Measurements from ENCODE around the gene BMP3.

The BMP3 gene

GRCh38 chr4:81062001-81062400 lies 31.5 kb downstream of the BMP3 start:
- Histone ChIP-seq H3K27ac (ENCODE audit: low read length, poor library complexity, severe bottlenecking) (no peak overlapping the region), H3K4ac (ENCODE audit: low read depth in 1 of 2, low read length in 2 of 2) (no peak overlapping the region), H2BK12ac (ENCODE audit: low read length in 2 of 2) (no peak overlapping the region), H3K27me3 (ENCODE audit: control insufficient read depth in 1 of 2, insufficient read depth in 1 of 2, low read length in 2 of 2) (no peaks in the 10 kb centered on the region), H3K4me2 (ENCODE audit: low read length, poor library complexity, severe bottlenecking) (no peak overlapping the region), H2AK5ac (ENCODE audit: low read length, severe bottlenecking) (no peak overlapping the region), H3K4me3 (ENCODE audit: insufficient read depth in 1 of 2, low read depth in 1 of 2, low read length in 2 of 2) (no peak overlapping the region), H3K9me3 (ENCODE audit: control insufficient read depth, low read length) (no peaks in the 10 kb centered on the region), H3K14ac (ENCODE audit: low read length in 2 of 2) (no peak overlapping the region), H3K4me1 (ENCODE audit: control insufficient read depth, insufficient read depth, low read depth, low read length) (no peaks in the 10 kb centered on the region), H2BK120ac (ENCODE audit: low read depth, low read length) (no peak overlapping the region), H3K23ac (ENCODE audit: low read length in 2 of 2) (no peak overlapping the region), H2AFZ (ENCODE audit: low read depth, low read length) (no peak overlapping the region), H3K9ac (ENCODE audit: low read length) (no peak overlapping the region), H3K36me3 (ENCODE audit: control insufficient read depth in 1 of 2, insufficient read depth in 2 of 2, low read depth in 1 of 2, low read length in 2 of 2) (no peaks in the 10 kb centered on the region), H4K91ac (ENCODE audit: low read length) (no peak overlapping the region), H2BK5ac (ENCODE audit: low read depth, low read length, poor library complexity, severe bottlenecking) (no peak overlapping the region), H4K8ac (ENCODE audit: low read length) (no peak overlapping the region), H3K79me1 (replicated peaks; ENCODE audit: low read length, poor library complexity, severe bottlenecking) (no peaks in the 10 kb centered on the region), H3K18ac (ENCODE audit: low read depth in 1 of 2, low read length in 2 of 2) (no peak overlapping the region), H2BK15ac (ENCODE audit: low read depth, poor library complexity, severe bottlenecking) (no peak overlapping the region)
- DNase-seq, result no peak
- no CpG with 5 or more reads among the region's 1 CpG for WGBS

- Histone ChIP-seq H4K8ac (ENCODE audit: low read length) (no peak overlapping the region), H3K27ac (ENCODE audit: low read length, poor library complexity, severe bottlenecking) (no peak overlapping the region), H3K4me2 (ENCODE audit: low read length, poor library complexity, severe bottlenecking) (no peak overlapping the region), H2BK120ac (ENCODE audit: low read depth, low read length) (no peak overlapping the region), H3K14ac (ENCODE audit: low read length in 2 of 2) (no peak overlapping the region), H3K23ac (ENCODE audit: low read length in 2 of 2) (no peak overlapping the region), H4K91ac (ENCODE audit: low read length) (no peak overlapping the region), H3K9ac (ENCODE audit: low read length) (no peak overlapping the region), H3K79me1 (replicated peaks; ENCODE audit: low read length, poor library complexity, severe bottlenecking) (no peaks in the 10 kb centered on the region), H3K36me3 (ENCODE audit: control insufficient read depth in 1 of 2, insufficient read depth in 2 of 2, low read depth in 1 of 2, low read length in 2 of 2) (no peaks in the 10 kb centered on the region), H2BK12ac (ENCODE audit: low read length in 2 of 2) (no peak overlapping the region), H2AFZ (ENCODE audit: low read depth, low read length) (no peak overlapping the region), H2AK5ac (ENCODE audit: low read length, severe bottlenecking) (no peak overlapping the region), H3K4me3 (ENCODE audit: insufficient read depth in 1 of 2, low read depth in 1 of 2, low read length in 2 of 2) (no peak overlapping the region), H2BK15ac (ENCODE audit: low read depth, poor library complexity, severe bottlenecking) (no peak overlapping the region), H2BK5ac (ENCODE audit: low read depth, low read length, poor library complexity, severe bottlenecking) (no peak overlapping the region), H3K4ac (ENCODE audit: low read depth in 1 of 2, low read length in 2 of 2) (no peak overlapping the region), H3K9me3 (ENCODE audit: control insufficient read depth, low read length) (no peaks in the 10 kb centered on the region), H3K4me1 (ENCODE audit: control insufficient read depth, insufficient read depth, low read depth, low read length) (no peaks in the 10 kb centered on the region), H3K27me3 (ENCODE audit: control insufficient read depth in 1 of 2, insufficient read depth in 1 of 2, low read length in 2 of 2) (no peaks in the 10 kb centered on the region), H3K18ac (ENCODE audit: low read depth in 1 of 2, low read length in 2 of 2) (no peak overlapping the region)
- DNase-seq, result no peak
- 0% methylated on average over 1 of the region's 5 CpGs for WGBS
These were observed 34.9 kb downstream of the BMP3 start for GRCh38 chr4:81065446-81065845.

GRCh38 chr4:81069706-81070331 lies 39.3 kb downstream of the BMP3 start:
- H2AFZ ChIP-seq (ENCODE audit: low read depth, low read length), result no peak overlapping the region
- peak; percentile 82 for DNase-seq
- H3K4ac ChIP-seq (ENCODE audit: low read depth in 1 of 2, low read length in 2 of 2), result no peak overlapping the region
- H3K9ac ChIP-seq (ENCODE audit: low read length), result no peak overlapping the region
- no peaks in the 10 kb centered on the region for H3K79me1 ChIP-seq (replicated peaks; ENCODE audit: low read length, poor library complexity, severe bottlenecking)
- no peak overlapping the region for H2BK5ac ChIP-seq (ENCODE audit: low read depth, low read length, poor library complexity, severe bottlenecking)
- no peak overlapping the region for H2BK12ac ChIP-seq (ENCODE audit: low read length in 2 of 2)
- under 1% methylated on average over 5 of the region's 6 CpGs for WGBS
- H2BK15ac ChIP-seq (ENCODE audit: low read depth, poor library complexity, severe bottlenecking), result no peak overlapping the region
- no peaks in the 10 kb centered on the region for H3K36me3 ChIP-seq (ENCODE audit: control insufficient read depth in 1 of 2, insufficient read depth in 2 of 2, low read depth in 1 of 2, low read length in 2 of 2)
- H2BK120ac ChIP-seq (ENCODE audit: low read depth, low read length), result no peak overlapping the region
- no peaks in the 10 kb centered on the region for H3K9me3 ChIP-seq (ENCODE audit: control insufficient read depth, low read length)
- no peak overlapping the region for H3K27ac ChIP-seq (ENCODE audit: low read length, poor library complexity, severe bottlenecking)
- no peak overlapping the region for H4K8ac ChIP-seq (ENCODE audit: low read length)
- no peak overlapping the region for H3K4me2 ChIP-seq (ENCODE audit: low read length, poor library complexity, severe bottlenecking)
- H4K91ac ChIP-seq (ENCODE audit: low read length), result no peak overlapping the region
- no peak overlapping the region for H3K18ac ChIP-seq (ENCODE audit: low read depth in 1 of 2, low read length in 2 of 2)
- no peaks in the 10 kb centered on the region for H3K4me1 ChIP-seq (ENCODE audit: control insufficient read depth, insufficient read depth, low read depth, low read length)
- H3K4me3 ChIP-seq (ENCODE audit: insufficient read depth in 1 of 2, low read depth in 1 of 2, low read length in 2 of 2), result no peak overlapping the region
- no peak overlapping the region for H3K23ac ChIP-seq (ENCODE audit: low read length in 2 of 2)
- H3K27me3 ChIP-seq (ENCODE audit: control insufficient read depth in 1 of 2, insufficient read depth in 1 of 2, low read length in 2 of 2), result no peaks in the 10 kb centered on the region
- no peak overlapping the region for H3K14ac ChIP-seq (ENCODE audit: low read length in 2 of 2)
- no peak overlapping the region for H2AK5ac ChIP-seq (ENCODE audit: low read length, severe bottlenecking)

GRCh38 chr4:81071013-81071412 lies 40.5 kb downstream of the BMP3 start:
- Histone ChIP-seq H3K4ac (ENCODE audit: low read depth in 1 of 2, low read length in 2 of 2) (no peak overlapping the region), H2BK5ac (ENCODE audit: low read depth, low read length, poor library complexity, severe bottlenecking) (no peak overlapping the region), H2BK12ac (ENCODE audit: low read length in 2 of 2) (no peak overlapping the region), H4K91ac (ENCODE audit: low read length) (no peak overlapping the region), H3K4me3 (ENCODE audit: insufficient read depth in 1 of 2, low read depth in 1 of 2, low read length in 2 of 2) (no peak overlapping the region), H3K14ac (ENCODE audit: low read length in 2 of 2) (no peak overlapping the region), H3K4me2 (ENCODE audit: low read length, poor library complexity, severe bottlenecking) (no peak overlapping the region), H2AFZ (ENCODE audit: low read depth, low read length) (no peak overlapping the region), H2BK15ac (ENCODE audit: low read depth, poor library complexity, severe bottlenecking) (no peak overlapping the region), H3K4me1 (ENCODE audit: control insufficient read depth, insufficient read depth, low read depth, low read length) (no peaks in the 10 kb centered on the region), H3K9me3 (ENCODE audit: control insufficient read depth, low read length) (no peaks in the 10 kb centered on the region), H4K8ac (ENCODE audit: low read length) (no peak overlapping the region), H3K23ac (ENCODE audit: low read length in 2 of 2) (no peak overlapping the region), H2AK5ac (ENCODE audit: low read length, severe bottlenecking) (no peak overlapping the region), H3K18ac (ENCODE audit: low read depth in 1 of 2, low read length in 2 of 2) (no peak overlapping the region), H3K79me1 (replicated peaks; ENCODE audit: low read length, poor library complexity, severe bottlenecking) (no peaks in the 10 kb centered on the region), H3K36me3 (ENCODE audit: control insufficient read depth in 1 of 2, insufficient read depth in 2 of 2, low read depth in 1 of 2, low read length in 2 of 2) (no peaks in the 10 kb centered on the region), H3K27ac (ENCODE audit: low read length, poor library complexity, severe bottlenecking) (no peak overlapping the region), H3K27me3 (ENCODE audit: control insufficient read depth in 1 of 2, insufficient read depth in 1 of 2, low read length in 2 of 2) (no peaks in the 10 kb centered on the region), H3K9ac (ENCODE audit: low read length) (no peak overlapping the region), H2BK120ac (ENCODE audit: low read depth, low read length) (no peak overlapping the region)
- DNase-seq, result no peak
- WGBS, result no CpG with 5 or more reads among the region's 2 CpGs
